ENCODE data around the gene KCNT2.

GRCh38 chr1:196308176-196308575 lies 300.1 kb downstream of the KCNT2 start:
- TF ChIP-seq EZH2phosphoT487 (IDR thresholded peaks at IDR 0.05; ENCODE audit: borderline replicate concordance, low read length) (no peak), CTCF (IDR thresholded peaks at IDR 0.05; ENCODE audit: low read depth, low read length, poor library complexity, severe bottlenecking) (no peak)

All from DOHH2 (cell line).